SK-MEL-5 (cell line): Measurements from ENCODE around the gene TLR8. TPM values are rescaled to one million over a fixed set of nuclear protein-coding genes. Genes with fewer than 3 reads are reported as not detected.

Source experiments
- total RNA-seq: library from RNA; depleted of rRNA; stranded (reverse); fragments of >200 nt; shearing (Covaris generic); gene quantifications from 2 replicates; pipeline ENCODE4 v1.2.3, GENCODE V29; 2014; rRNA removed

Gene TLR8
- total RNA-seq, 1 experiment from 2014 or later, result not detected

Other genes starting within 250 kb of the TLR8 start
- gene PRPS2, start 115.2 kb upstream of the TLR8 start, total RNA-seq, result 33.6 and 34.4 TPM in 2 replicates
- gene TLR7, start 39.5 kb upstream of the TLR8 start, total RNA-seq, result 0.03 TPM in 1 of 2 replicates, not detected in the other
- gene TMSB4X, start 68.5 kb downstream of the TLR8 start, total RNA-seq, result not detected in 2 replicates
- not detected in 2 replicates for gene FAM9C, start 138.0 kb downstream of the TLR8 start, total RNA-seq